NCI-H2171 treated with DMSO at 0.1 percent for 48 hours (cell line): Measurements from ENCODE around the gene PPP1R3C.
A peak's percentile ranks its signal among the peaks of the same experiment; 100 is the strongest.

Experiments
- DNase-seq: peaks from one replicate; lab custom pipeline; 2025; lab: John Stamatoyannopoulos, UW

PPP1R3C gene

DNA sequence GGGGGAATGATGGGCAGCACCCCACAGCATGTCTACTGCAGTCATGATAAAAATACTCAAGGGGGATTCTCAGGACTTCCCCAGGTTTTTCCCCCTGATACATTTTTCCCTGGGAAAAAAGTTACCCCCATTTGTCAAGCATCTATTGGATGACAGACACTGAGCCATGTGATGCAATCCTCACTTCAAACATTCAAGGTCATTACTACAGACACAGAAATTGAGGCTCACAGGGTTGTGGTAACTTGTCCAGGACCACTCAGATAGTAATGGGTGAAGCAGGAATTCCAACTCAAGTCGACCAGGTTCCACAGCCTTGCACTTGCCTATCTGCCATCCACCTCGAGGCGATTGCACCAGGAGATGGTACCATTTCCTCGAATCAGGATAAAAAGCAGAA lies 31.7 kb downstream of the PPP1R3C start:
- DNase-seq = no peak

DNA sequence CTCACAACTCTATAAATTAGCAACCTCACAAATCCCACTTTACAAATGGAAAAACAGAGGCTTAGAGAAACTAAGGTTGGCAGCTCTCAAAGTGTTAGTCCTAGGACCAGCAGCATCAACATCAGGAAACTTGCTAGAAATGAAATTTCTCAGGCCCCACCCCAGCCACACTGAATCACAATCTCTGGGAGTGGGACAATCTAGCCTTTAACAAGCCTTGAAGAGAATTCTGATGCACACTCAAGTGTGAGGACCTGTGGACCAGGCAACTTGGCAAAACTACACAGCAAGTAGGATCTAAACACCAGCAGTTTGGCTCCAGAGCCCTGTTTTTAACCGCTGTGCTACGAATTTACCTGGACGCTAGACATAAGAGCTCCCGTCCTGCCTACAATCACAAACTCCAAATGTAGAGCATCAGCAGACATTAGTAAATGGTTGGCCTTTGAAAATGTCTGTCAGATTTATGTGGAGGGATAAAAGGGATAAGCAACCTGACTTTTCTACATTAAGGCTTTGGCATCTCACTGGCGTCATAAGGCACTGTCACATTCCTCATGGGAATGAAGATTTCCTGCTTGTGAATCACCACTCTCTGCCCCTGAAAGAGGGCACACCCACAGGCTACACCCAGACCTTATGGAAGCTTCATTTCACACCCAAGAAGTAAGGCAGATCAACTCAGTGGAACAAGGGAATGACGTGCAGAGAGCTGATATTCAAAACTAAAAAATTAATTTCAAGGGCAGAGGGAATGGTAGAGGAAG lies 34.5 kb downstream of the PPP1R3C start:
- DNase-seq = no peak

DNA sequence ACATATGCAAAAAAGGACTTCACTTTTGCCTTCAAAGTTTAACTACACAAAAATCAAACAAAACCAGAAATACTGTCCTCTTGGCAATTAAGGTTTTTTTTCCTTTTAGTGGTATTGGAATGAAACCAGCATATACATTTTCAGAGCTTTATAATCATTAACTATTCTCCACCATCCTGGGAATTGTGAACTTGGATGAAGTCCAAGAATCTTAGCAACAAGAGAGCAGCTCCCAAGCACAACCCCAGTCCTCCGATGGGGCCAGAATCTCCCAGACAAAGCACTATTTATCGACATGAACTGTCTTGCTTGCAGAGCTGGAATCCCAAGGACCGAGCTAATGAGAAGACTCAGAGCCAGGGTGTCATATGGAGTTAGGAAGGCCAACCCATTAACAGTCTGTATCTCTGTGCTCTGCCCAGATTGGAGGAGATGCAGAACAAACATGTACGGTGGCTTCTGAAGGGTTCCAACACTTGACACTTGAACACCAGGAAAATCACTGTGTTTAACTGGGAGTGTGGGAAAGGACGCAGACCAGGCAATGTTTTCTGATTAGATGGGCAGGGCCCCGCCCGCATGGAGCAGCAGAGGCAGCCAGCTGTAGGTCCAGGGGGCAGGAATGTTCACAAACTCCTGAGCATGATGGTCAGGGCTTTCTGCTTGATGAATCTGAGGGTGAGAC lies 35.5 kb downstream of the PPP1R3C start:
- peak; percentile 58 for DNase-seq

DNA sequence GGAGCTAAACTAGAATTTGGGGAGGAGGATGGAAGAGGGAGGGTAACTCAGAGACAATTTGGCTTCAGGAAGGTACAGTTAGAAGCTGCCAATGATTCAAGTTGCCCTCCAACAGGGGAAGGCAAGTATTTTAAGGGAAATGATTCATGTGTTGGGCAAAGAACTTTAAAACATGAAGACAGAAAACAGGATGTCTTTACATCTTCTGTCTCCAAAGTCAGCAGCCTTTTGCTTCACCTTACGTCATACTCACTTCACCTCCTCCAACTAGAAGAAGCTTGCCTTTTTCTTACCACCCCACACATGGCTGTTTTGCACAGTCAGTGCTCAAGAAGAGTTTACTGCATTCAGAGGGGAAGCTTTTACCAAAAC lies 36.1 kb downstream of the PPP1R3C start:
- peak; percentile 23 for DNase-seq

GRCh38 chr10:91593834-91594233 lies 39.0 kb downstream of the PPP1R3C start:
- DNase-seq = no peak

GRCh38 chr10:91593366-91593765 lies 39.5 kb downstream of the PPP1R3C start:
- DNase-seq = no peak

DNA sequence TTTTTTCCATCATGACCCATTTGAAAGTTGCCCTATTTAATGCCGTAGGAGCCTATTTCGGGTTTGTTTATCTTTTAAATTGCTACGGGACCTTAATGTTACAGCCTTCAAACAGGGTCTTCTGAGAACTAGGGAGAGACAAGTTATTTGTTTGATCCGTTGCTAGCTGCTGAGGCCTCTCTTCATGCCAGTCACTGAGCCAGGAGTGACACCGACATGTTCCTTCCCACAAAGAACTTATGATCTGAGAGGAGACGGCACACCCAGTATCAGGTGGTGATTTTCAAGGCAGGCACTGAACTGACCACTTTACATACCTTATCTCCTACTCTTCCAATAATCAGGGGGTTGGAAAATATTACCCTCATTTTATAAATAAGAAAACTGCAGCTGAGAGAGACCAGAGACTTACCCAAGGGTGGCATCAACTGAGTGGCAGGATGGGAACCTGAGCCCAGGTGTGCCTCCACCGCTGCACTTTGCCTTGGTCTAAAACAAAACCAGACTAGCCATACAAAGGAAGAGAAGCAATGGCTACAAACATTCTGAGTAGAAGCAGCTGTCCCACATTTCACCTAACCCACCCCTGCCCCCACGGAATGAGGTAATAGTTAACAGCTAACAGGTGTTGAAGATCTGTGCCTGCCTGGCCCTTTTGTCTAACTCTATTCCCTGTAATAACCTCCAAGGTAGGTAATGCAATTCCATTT lies 40.5 kb downstream of the PPP1R3C start:
- no peak for DNase-seq

DNA sequence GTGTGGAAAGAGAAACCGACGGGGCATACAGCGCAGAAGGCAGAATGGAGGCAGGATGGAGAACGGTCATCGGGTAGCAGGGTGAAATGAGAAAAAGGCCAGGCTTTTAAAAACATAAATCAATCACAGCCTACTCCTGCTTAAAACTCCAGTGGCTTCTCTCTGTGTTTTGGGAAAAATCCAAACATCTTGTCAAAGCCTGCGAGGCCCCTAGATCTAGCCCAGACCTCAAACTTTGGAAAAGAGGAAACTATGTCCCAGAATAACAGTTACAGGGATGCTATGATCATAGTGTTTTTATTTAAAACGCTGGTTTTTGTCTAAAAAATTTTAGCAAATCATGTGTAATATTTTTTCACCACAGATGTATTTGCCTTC lies 41.1 kb downstream of the PPP1R3C start:
- no peak for DNase-seq

GRCh38 chr10:91590904-91591796 lies 41.7 kb downstream of the PPP1R3C start:
- DNase-seq = peak; percentile 40

GRCh38 chr10:91590142-91590903 lies 42.5 kb downstream of the PPP1R3C start:
- DNase-seq = no peak

GRCh38 chr10:91589658-91590035 lies 43.2 kb downstream of the PPP1R3C start:
- DNase-seq = no peak

GRCh38 chr10:91589015-91589657 lies 43.7 kb downstream of the PPP1R3C start:
- no peak for DNase-seq

GRCh38 chr10:91587710-91588638 lies 44.9 kb downstream of the PPP1R3C start:
- DNase-seq = no peak

GRCh38 chr10:91582153-91582554 lies 50.7 kb downstream of the PPP1R3C start:
- DNase-seq = no peak

- DNase-seq = no peak
Observed at GRCh38 chr10:91579329-91579985, 53.4 kb downstream of the PPP1R3C start.
